Islet precursor cell (in vitro differentiated cells): ENCODE measurements around the gene LRRFIP1.

Experiments used
- DNase-seq: peaks from one replicate; pipeline ENCODE4 v3.0.0-alpha.2; 2018

LRRFIP1 gene

DNA sequence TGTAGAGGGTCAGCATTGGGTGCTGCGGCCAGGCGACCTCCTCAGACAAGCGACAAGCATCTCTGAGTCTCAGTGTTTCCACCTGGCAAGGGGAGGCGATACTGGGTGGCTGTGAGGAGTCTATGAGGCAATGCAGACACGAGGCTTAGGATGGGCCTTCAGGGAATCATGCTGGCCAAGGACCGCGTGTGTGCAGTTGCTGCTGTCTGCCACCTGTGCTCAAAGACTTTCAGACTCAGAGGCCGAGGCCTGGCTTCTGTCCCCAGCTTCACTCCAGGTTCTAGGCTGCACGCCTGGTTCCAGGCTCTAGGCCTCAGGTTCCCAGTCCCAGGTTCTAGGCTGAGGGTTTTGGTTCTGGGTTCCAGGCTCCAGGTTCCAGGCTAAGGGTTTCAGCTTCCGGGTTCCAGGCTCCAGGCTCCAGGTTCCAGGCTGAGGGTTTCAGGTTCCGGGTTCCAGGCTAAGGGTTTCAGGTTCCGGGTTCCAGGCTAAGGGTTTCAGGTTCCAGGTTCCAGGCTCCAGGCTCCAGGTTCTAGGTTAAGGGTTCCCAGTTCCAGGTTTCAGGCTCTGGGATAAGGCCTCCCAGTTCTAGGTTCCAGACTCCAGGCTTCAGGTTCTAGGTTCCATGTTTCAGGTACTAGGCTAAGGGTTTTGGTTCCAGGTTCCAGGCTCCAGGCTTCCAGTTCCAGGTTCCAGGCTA lies 14.8 kb downstream of the LRRFIP1 start:
- DNase-seq = peak; percentile 15

DNA sequence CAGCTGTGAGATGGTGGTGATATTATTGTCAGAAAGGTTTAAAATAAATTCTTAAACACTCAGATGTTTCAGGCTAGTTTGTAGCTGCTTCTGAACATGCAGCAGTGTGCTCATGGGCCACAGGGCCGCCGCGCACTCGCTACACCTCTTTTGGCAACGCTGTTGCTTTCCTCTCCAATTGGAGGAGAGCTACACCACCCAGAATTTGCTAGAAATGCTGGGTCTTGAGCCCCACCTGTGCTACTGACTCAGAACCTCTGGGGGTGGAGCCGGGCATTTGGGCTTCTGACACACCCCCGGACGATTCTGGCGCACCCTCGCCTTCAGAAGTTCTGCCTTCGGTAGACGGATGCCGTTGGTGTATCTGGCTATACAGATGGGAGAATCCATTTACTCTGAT lies 15.7 kb downstream of the LRRFIP1 start:
- peak; percentile 18 for DNase-seq

DNA sequence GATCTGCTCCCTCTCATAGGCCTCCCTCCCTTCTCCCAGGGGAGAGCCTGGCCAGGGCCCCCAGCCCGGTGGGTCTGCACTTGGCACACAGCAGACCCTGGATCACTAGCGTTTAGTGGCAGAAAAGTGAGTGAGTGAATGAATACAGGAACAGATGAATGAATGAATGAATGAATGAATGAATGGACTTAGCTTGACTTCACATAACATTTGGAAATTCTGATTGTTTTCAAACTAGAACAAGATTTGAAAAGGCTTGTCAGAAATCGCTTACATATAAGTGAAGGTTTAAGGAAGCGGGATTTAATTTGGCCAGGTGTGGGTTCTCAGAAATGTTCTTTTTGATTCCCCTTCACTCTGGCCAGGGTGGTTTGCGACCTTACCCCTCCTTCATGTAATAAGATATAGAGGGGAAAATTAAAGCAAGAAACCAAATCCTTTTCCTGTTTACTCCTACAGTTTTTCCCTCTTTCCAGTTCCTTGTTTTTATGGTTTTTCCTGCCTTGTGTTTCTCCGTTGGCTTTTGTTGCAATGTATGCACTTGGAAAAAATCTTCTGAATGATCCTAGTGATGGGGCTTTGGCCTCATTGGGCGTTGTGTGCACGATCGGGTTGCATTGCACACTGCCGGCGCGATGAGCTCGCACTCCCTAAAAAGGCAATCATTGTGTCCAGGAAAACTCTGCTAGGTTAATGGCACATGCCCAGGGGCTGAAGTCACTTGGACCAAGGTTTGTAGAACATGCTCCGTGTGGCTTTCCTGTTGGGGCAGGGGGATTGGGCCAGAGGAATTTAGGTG lies 16.4 kb downstream of the LRRFIP1 start:
- peak; percentile 46 for DNase-seq

DNA sequence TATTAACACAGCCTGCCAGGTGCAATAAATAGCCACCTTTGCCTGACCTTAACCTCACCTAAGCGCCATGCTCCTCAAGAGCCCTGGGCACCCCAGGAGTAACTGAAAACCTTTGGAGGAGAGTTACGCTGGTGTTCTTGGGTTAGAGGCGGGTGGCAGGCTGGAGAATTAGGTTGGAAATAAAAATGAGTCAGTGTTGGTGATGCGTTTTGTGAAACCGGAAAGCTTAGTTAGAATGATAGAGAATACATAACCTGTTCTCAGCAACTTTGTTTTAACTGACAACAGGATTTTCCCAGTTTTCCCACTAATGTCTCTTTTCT lies 17.0 kb downstream of the LRRFIP1 start:
- no peak for DNase-seq

DNA sequence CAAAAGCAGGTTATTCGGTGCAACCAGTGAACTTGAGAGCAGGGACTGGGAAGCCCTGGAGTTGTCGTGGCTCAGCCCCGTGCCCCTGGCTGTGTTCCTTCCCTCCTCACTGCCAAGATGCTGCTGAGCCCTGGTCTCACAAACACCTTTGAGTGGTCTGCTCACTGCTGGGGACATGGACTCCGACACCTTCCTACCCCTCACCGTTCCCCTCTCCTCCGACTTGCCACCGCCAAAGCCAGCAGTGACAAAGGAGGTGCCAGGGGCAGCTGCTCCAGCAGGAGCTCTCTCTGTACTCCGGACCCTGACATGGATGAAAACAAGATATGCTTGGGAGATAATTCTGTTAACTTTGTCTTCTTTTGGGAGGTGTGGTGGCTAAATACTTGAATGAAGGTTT lies 17.9 kb downstream of the LRRFIP1 start:
- DNase-seq = no peak

DNA sequence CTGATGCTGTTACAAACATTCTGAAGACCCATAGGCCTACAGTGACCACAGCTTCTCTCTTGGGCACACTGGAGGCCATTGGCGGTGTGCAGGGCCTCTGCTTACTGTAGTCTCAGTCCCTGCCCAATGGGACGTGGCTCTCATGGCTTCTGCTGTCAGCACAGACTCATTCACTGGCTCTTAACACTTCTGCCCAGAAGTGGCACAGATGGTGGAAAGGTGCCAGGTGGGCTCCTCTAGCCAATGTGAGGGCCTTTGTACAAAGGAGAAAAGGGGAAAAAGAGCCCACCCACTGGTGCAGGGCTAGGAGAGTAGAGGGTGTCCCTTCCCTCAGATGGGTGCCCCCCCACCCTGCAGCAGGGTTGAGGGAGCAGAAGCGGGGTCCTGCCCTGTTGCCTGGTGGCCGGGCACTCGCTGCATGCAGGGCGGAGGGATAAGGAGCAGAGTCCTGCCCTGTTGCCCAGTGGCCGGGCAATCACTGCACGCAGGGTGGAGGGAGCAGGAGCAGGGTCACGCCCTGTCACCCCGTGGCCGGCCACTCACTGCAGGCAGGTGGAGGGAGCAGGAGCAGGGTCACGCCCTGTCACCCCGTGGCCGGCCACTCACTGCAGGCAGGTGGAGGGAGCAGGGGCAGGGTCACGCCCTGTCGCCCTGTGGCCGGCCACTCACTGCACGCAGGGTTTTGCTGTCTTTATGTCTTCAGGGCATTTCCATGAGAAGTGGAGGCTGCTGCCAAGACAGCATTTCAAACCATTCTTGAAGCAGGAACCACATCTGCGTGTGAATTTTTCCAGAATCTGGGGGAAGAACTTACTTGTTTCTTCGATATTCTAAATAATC lies 20.0 kb downstream of the LRRFIP1 start:
- DNase-seq = no peak

DNA sequence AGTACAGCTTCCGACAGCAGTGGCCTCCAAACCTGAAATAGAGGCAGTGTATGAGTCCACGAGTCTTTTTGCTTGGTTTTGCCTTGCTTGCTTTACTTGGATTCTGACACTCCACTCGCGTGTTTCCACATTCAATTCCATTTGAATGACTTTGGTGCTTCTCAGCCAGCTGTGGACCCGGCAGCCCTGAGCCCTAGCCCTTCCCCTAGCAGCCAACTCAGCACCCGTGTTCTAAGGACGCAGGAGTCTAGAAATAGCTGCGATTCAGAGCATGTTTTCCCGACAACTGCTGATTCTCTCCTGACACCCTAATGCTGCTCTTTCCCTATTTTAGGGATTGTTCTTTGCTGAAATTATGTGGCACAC lies 20.6 kb downstream of the LRRFIP1 start:
- DNase-seq = no peak

DNA sequence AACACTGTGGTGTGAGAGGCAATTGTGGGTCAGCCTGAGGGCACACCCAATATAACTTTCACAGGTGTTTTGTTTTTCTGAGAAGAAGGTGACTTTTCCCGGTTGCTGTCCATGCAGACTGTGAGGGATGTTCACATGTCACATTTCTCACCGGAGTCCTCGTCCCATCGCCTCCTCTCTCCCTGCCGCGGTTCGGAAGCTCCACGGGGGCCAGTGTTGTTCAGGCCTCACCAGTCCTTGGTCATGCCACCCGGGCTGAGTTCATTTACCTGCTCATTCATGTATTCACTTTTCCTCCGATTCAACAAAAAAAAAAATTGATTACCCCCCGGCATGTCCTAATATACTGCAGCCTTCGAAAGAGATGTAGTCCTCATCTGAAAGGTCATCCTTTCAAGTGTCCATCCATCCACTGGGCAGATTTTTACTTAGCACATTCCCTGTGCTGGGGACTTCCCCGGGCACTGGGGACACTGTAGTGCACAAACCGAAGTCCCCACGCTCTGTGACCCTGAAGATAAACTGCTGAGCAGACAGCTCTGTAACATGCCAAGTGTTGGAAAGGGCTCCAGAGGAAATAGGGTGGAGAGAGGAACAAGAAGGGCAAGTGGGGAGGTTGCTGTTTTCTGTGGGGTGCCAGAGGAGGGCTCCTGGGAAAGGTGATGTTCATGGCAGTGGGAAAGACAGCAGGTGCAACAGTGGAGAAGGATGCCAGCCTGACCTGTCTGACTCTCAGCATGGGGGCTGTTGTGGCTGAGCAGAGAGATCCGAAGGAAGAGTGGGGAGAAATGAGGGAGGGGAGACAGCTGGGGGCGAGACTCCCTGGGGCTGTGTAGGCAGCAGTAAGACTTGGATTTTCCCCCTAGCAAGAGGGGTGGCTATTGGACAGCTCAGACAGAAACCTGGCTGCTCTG lies 22.4 kb downstream of the LRRFIP1 start:
- DNase-seq = no peak

DNA sequence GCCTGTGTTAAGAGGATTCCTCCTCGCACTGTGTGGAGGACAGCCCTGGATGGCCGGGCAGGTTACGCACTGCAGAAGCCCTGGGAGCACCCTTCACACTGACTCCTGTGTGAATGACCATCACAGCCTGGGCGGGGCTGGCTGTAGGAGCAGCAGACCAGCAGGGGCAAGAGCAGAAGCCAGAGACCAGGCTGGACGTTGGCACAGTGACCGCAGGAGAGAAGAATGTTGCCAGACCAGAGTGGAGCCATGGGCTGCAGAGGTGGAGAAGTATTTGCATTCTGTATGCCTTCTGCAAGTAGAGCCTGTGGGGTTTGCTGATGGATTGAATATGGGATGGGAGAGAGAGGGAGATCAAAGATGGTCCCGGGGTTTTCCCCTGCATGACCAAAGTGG lies 23.1 kb downstream of the LRRFIP1 start:
- DNase-seq = peak; percentile 77

DNA sequence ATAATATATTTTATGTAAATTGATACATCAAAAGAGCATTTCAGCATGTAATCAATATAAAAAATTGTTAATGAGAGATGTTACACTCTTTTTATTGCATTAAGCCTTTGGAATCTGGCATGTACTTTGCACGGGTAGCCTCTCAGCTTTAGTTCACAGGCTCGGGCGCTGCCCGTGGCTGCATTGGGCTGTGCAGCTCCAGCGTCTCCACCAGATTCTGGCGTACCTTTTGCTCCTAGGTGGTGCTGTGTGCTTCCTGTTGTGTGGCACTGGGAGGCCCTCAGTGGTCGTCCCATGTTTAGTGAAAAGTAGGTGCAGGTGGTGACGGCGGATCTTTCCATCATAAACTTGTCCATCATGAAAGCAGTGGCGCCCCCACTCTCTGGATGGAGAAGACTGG lies 24.4 kb downstream of the LRRFIP1 start:
- DNase-seq = no peak

DNA sequence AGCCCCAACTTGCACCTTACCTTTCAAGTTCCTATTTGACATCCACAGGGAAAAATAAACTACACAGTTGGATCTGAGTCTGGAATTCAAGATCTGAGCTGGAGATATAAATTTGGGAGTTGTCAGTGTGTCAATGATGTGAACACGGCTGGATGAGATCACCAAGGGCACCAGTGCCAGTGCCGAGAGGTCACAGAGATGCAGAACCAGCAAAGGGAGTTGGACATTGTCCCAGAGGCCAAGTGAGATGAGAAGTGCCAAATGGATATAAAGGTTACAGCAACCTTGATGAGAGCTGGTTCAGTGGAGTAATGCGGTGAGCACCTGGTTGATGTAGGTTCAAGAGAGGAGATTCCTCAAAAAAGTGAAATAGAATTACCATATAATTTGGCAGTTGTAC lies 24.8 kb downstream of the LRRFIP1 start:
- no peak for DNase-seq

DNA sequence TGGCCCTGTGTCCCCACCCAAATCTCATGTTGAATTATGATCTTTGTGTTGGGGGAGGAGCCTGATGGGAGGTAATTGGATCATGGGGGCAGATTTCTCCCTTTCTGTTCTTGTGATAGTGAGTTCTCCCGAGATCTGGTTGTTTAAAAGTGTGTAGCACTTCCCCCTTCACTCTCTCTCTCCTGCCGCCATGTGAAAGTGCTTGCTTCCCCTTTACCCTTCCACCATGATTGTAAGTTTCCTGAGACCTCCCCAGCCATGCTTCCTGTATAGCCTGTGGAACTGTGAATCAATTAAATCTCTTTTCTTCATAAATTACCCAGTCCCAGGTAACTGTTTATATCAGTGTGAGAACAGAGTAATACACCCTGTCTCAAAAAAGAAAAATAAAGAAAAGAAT lies 25.5 kb downstream of the LRRFIP1 start:
- DNase-seq = no peak

DNA sequence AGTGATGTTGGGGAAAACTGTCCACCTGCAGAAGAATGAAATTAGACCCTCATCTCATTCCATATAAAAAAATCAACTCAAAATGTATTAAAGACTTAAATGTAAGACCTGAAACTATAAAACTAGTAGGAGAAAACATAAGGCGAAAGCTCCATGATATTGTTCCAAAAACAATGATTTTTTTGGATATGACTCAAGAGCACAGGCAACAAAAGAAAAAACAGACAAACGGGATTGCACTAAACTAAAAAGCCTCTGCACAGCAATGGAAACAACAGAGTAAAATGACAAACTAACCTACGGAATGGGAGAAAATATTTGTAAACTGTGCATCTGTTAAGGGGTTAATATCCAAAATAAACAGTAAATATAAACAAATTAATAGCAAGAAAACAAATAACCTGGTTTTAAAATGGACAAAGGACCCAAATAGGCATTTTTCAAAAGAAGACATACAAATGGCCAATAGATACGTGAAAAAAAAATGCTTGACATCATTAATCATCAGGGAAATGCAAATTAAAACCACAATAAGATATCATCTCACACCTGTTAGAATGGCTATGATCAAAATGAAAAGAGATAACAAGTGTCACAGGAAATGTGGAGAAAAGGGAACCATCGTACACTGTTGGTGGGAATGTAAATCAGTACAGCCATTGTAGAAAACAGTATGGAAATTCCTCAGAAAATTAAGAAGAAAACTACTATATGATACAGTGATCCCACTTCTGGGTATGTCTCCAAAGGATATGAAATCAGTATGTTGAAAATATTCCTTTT lies 26.6 kb downstream of the LRRFIP1 start:
- no peak for DNase-seq

DNA sequence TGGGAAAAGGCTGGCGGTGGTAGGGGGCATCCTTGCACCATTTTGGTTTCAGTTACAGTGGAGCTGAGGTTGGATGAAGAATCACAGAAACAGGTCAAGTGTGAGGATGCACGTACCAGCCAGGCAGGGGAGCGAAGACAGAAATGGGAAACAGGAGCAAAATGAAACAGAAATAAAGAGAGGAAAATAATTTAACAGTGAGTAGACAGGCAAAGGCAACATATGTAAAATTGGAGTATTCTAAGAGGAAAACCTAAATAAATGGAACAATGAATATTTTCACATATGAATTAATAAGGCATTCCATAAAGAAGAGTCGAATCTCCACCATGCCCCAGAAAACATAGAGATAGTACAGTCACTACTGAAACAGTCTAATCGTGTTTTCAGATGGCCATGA lies 29.7 kb downstream of the LRRFIP1 start:
- DNase-seq = no peak

DNA sequence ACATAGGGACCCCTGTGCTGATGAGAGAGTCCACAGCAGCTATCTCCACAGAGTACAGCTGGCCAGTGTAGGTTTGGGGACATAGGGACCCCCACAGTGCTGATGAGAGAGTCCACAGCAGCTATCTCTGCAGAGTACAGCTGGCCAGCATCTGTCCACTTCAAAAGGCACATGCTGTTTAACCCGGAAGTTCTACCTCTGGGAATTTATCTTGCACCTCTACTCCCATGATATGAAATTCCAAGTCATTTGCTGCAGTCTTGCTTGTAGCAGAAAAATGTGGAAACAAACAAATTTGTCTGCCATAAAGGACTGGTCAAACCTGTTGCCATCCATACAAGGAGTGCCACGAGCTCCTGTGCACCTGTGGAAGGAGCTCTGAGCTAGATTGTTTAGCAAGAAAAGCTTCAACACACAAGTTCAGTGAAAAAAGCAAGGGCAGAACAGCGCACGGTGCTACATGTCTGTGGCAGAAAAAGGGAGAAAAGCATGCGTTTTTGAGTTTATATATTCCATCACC lies 33.1 kb downstream of the LRRFIP1 start:
- no peak for DNase-seq

DNA sequence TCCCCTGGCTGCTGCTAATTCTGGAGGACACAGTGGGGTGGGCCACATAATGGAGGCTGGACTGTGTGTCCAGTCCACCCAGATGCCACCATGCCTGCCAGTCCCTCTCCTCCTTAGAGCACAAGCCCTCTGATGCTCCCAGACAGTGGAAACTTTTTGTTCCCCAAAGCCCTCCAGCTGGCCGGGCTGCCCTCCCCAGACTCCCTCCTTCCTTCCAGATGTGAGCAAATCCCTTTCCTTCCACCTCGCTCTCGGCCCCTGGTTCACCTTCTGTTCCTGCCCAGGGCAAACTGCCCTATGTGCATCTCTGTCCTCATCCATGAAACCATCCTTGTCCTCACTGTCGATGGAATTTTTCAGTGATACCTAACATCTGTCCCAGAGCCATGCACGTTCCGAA lies 33.9 kb downstream of the LRRFIP1 start:
- DNase-seq = no peak

DNA sequence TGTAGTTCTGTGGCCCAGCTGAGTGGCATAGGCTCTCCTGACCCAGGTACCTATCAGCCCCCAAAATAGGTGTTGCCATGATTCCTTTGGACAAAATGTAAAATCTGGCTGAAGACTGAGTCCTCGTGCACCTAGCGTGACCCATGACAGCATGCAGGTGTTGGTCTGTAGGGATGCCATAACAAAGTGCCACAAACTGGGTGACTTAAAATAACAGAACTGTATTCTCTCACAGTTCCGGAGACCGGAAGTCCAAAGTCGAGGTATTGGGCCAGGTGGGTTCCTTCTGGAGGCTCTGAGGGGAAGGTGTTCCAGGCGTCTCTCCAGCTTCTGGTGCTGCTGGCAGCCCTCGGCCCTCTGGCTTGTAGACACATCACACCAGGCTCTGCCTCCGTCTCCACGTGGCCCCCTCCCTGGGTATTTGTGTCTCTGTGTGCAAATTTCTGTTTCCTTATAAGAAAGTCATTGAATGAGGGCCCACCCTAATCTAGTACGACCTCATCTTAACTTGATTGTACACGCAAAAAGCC lies 34.5 kb downstream of the LRRFIP1 start:
- no peak for DNase-seq

DNA sequence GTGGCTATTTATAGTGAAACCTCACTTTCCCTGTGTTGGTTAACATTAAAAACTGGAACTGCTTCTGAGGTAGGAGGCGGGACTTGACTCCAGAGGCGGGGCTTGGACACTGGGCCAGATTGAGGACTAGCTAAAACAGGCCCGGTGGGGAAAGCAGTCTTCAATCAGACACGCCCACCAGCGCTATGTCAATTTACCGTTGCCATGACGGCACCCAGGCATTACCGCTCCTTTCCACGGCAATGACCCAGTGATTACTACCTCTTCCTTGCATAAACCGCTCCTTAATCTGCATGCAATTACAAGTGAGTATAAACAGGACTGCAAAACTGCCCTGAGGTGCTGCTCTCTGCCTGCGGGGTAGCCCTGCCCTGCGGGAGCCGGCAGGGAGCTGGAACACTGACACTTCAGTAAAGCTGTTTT lies 35.3 kb downstream of the LRRFIP1 start:
- DNase-seq = peak; percentile 97

DNA sequence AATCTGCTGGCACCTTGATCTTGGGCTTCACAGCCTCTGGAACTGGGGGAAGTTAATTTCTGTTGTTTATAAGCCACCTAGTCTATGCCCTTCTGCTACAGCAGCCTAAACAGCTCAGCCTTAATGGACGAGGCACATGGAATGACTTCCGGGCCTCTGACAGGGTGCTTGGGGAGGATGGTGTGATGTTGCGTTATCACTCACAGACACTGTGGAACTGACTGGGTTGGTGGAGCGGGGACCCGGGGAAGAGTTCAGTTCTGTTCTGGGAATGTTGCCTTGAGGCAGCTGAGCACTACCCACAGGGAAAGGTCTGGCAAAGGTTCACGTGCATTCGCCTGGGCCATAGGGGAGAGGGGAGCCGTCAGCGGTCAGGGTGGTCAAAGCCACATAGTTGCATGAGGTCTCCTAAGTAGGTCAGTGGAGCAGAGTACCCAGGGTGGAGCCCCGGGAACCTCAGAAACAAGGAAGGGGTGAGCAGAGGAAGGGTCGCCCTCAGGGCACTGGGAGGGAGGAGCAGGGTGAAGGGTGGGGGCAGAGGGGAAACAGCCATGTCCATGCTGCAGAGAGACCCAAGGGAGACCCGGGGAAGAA lies 36.2 kb downstream of the LRRFIP1 start:
- DNase-seq = no peak

DNA sequence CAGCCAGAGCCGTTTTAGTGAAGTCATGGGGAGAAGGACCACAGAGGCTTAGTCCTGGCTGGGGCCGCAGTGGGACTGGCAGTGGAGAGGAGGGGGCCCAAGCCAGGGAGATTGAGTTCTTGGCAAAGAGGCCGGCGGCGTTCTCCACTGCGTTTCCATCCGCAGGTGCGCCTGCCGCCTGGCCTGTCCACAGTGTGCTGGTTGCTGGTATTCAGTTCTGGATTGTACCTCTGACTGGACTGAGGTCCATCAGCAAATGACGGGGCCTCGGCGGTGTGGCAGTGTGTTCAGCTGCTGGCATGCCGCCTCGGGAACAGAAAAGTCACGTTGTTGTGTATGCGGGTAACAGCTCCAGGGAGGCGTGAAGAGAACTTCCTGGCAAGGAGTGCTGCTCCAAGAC lies 36.8 kb downstream of the LRRFIP1 start:
- DNase-seq = no peak

DNA sequence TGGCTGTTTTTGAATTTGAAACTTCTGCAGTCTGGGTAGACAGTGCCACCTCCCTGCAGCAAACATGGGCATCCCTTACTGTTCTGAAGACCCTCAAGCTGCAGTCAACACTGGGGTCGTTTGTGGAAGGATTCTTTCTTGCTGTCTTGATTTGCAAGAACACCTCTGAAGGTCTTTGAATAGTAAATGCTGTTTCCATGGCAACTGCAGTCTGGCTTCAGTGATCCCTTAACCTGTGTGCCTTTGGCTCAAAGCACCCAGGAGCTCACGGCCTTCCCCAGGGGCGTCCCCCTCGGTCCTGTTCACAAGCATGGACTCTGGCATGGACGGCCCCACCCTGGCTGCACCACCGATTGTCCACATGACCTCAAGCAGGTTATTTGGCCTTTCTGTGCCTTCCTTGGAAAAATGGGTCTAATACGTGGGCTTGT lies 38.3 kb downstream of the LRRFIP1 start:
- no peak for DNase-seq
